H1 (cell line): ENCODE results near the gene CEP85. TPM values are rescaled to one million over a fixed set of nuclear protein-coding genes. Genes with fewer than 3 reads are reported as not detected.

Source experiments
- SIN3A ChIP-seq, 2 experiments: IDR thresholded peaks in 1 of 2; conservative IDR thresholded peaks in 1 of 2; 2 replicates each; pipeline ENCODE4 v1.6.1; 2011 to 2012; ENCODE audit warnings: low read length in 2 of 2, improper control_type of control experiment in 1 of 2, low read depth in 1 of 2, mild to moderate bottlenecking in 1 of 2
- polyA plus RNA-seq, 7 experiments: library from polyadenylated mRNA; depleted of rRNA in 3 of 7; stranded (reverse) in 5 of 7; unstranded in 2 of 7; fragments of >200 nt in 5 of 7; fragments of 200-250 nt in 2 of 7; gene quantifications; 1 replicate in 5 of 7; 2 replicates in 1 of 7; 4 replicates in 1 of 7; pipeline versions ENCODE4 v1.2.1 to v1.2.3, GENCODE V29; 2011 to 2013; ENCODE audit warnings: missing spikeins in 2 of 7, mixed read lengths in 2 of 7
- total RNA-seq: library from RNA; stranded (reverse); fragmentation: NEBNext Ultra II Directional; extraction: Animal tissue kit (Norgen Biotek cat#: 25700); gene quantifications from 2 replicates; pipeline ENCODE4 v1.2.1, GENCODE V29; 2021

Gene CEP85
- total and polyA plus RNA-seq, 2 of the 8 experiments (the other 6 are each of a cell fraction or from before 2014, with no cell fraction given): 40.4 to 43.7 TPM

- TF ChIP-seq SIN3A (conservative IDR thresholded peaks at IDR 0.05 in 1 of 2, IDR thresholded peaks at IDR 0.05 in 1 of 2; ENCODE audit: low read depth in 1 of 2, low read length in 2 of 2): peak; percentile 75 to 86; a peak in 2 of 4 replicates
- TF ChIP-seq, all 59 proteins: peak for 7
Measured at GRCh38 chr1:26285366-26286063, 51.5 kb downstream of the CEP85 start (continued).
